HG03175 (cell line): ENCODE results near the gene CTNNBIP1.

ENCODE experiments used
- ATAC-seq: cut with Tn5 transposase; IDR thresholded peaks from one replicate; pipeline ENCODE4 v1.9.1; 2021; ENCODE audit warnings: mild to moderate bottlenecking, moderate library complexity; ENCODE audit not compliant: unreplicated experiment

The CTNNBIP1 gene

DNA sequence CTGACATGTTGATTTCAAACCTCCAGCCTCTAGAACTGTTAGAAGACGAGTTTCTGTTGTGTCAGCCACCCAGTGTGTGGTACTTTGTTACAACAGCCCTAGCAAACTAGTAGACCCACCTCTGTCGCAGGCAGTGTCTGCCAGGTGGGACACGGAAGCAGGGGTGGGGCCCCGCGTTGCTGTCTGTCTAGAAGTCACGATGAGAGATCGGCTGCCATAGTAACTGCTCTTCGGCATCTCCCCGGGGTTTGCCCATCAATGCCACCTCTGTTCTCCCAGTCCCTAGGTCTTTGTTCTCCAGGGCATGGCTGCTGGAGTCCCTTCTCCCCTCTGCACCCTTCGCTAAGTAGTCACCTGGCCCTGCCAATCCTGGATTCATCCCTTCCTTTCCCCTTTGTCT lies 71.1 kb downstream of the CTNNBIP1 start:
- no peak for ATAC-seq

GRCh38 chr1:9836632-9836960 lies 73.5 kb downstream of the CTNNBIP1 start:
- no peak for ATAC-seq

- ATAC-seq = no peak
Observed at GRCh38 chr1:9835758-9836631, 74.1 kb downstream of the CTNNBIP1 start.

DNA sequence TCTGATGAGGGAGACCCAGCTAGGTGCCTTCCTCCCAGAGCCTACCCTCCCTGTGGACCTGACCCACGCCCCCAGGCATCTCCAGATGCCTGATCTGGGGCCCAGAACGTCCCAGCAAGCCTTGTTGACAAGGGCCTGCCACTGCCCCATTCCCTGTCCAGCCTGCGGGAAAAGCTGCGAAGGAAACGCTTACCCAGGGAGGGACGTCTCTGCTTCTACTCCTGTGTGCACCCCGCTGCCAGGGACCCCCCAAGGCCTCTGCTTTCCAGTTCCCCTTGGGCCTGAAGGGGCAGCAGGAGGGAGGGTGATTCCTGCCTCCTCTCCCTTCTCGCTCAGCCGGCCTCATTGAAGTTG lies 74.7 kb downstream of the CTNNBIP1 start:
- ATAC-seq = no peak

DNA sequence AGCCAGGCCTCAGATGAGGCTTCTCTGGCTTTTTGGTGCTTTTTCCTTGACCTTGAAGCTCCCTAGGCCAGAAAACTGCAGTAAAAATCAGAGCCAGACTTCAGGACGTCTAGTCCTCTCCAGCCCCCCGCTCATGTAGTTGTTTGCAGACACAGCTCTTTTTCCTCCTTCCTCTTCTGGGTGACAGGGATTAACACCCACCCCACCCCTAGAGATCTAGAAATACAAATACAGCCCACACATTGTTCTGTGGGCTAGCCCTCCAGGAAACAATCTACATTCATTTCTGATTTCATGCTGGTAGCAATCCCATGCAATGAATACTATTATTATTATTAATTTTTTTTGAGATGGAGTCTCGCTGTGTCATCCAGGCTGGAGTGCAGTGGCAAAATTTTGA lies 76.4 kb downstream of the CTNNBIP1 start:
- ATAC-seq = no peak

- ATAC-seq = no peak
Observed at GRCh38 chr1:9827558-9828185, 82.4 kb downstream of the CTNNBIP1 start.

DNA sequence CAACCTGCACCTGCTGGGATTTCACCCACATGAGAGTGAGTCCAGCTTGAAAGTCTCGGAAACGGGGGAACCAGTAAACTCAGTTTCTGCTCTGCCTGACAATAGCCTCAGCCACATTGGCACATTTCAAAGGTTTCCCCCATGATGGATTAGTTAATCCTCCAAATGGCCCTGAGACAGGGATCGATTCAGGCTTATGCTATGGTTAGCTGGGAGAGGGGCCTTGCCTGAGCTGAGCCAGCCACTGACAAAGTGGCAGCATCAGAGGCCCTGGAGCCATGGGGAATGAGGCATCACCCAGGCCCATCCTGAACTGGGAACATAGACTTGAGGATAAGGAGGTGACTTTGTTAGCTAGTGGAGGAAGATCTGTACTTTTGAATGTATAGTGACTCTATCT lies 83.5 kb downstream of the CTNNBIP1 start:
- no peak for ATAC-seq

- ATAC-seq = no peak
Observed at GRCh38 chr1:9826087-9826486, 84.0 kb downstream of the CTNNBIP1 start.

DNA sequence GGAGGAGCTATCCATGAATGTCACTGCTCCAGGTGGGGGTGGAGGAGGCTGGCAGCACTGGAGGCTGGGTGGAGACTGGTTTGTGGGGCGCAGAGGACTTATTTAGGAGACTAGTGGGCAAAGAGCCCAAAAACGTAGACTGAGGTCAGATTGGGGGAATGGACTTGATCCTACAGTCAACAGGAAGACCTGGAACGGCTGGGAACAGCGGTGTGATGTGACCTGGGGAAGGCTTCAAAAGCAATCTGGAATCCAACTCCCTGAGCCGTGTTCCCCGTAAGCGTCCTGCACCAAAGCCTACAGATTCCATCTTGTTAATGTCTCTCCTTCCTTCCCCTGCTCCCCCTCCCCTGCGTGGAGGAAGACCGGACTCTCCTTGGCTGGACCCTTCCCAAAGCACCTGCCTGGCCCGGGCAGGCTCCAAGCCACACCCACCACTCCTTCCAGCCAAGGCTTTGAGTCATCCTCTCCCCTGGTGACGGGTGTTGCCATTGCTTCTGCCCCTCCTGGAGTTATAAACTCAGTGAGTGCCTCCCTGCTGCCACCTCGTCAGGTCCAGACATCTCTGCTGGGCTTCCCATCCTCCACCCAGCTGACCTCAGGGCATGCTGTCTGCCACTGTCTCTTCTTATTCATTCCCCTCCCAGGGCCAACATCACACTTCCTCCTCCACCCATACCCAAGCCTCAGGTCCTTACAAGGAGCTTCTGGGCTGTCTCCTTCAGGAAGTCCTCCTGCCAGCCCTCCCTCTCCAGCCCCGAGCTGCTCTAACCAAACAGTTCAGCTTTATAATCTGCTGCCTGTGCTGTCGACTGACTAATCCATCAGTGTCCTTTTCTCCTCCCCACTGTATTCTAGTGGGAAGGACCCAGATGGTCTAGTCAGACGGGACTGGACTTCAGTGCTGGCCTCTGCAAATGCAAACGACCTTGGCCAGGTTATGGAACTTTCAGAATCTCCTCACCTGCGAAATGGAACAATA lies 84.7 kb downstream of the CTNNBIP1 start:
- no peak for ATAC-seq

DNA sequence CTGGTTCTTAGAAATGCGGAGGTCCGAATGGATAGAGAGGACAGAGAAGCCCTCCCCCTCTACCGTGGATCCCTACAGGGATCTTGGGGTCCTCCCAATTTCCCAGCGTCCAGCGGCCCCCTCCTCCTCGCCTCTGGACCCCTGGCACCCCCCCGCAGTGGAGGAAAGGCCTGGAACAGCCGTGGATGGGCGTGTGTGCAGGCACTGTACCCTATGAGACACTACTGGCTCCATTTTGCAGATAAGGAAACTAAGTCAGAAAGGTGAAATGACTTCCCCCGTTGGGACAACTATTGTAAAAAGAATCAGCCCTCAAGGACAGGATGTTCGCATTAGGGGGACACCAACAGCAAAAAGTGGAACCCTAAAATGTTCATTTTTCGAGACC lies 85.4 kb downstream of the CTNNBIP1 start:
- no peak for ATAC-seq

- peak; percentile 68 for ATAC-seq
Observed at GRCh38 chr1:9823943-9824701, 85.9 kb downstream of the CTNNBIP1 start, which contains the start of gene CLSTN1. Gene CLSTN1 (minus strand): TSS chr1:9823965. CDS start chr1:9823733, 232 bp downstream.

DNA sequence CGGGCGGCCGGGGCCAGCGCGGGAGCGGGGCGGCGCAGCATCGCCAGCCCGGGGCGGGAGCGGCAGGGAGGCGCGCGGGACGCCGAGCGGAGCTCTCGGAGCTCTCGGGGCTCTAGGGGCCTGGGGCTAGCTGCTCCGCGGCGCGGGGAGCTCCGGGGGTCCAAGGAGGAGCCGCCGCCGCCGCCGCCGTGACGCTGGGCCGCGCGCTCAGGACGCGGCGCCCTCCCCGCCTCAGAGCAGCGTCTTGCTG lies 86.5 kb downstream of the CTNNBIP1 start:
- peak; percentile 24 for ATAC-seq

DNA sequence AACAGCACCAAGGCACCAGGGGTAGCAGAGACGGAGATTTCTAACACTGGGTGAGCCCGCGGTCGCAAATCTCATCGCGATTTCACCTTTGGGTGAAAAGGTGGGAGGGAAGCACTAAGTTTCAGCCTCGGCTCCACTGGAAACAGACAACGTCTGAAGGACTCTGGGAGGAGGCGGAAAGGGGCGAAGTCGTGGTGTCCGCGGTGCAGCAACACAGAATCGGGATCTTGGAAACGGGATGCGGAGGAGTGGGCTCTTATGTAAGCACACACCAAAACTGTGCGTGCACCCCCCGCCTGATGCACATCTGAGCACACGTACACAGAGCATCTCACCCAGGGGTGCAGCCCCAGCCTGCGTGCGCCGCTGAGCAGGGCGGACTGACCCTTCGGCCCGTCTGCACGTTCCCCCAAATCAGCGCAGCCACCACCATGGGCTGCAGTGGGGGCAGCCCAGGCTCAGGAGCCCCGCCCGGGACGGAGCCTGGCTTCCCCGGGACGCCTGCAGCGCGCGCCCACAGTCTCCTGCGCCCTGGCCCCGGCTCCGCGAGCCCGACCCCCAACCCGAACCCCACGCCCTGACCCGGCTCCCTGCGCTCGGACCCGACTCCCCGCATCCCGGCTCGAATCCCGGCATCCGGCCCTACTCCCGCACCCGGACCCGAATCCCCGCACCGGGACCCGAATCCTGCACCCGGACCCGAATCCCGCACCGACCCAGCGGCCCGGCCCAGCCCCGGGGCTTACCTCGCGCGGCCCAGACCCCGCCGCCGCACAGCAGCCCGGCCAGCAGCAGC lies 87.0 kb downstream of the CTNNBIP1 start:
- ATAC-seq = no peak

DNA sequence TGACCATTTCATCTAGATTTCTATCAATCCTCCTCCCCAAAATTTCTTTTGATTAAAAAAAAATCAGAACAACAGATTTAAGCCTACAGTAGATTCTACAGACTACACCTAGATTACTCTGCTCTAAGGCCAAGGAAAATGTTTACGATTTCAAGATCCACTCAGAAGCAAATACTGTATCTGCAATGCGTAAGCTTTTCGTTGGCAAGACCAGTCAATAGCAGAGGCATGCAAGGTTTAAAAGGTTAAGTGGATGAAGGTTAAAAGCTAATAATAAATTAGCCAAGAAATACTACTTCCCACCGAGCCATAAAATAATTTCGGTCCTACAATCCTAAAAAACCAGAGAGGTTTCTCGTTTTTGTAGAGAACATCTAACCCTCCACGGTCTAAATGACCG lies 87.6 kb downstream of the CTNNBIP1 start:
- no peak for ATAC-seq

DNA sequence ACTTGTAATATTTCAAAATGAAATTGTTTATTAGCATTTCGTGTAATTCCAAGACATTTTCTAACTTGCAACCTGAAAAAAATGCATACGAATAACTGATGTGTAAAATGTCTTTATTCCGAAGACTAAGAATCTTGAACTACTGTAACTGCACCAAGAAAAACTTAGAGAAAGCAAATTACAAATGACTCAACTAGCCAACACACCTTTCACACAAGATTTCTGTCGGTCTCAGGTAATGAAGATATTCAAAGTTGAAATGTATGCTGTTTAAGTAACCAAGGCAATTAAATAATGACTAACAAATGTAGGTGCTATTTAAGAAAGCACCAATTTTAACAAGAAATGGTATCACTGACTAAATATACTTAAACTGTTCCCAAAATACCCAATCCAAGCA lies 88.4 kb downstream of the CTNNBIP1 start:
- no peak for ATAC-seq

- no peak for ATAC-seq
Observed at GRCh38 chr1:9820521-9820920, 89.5 kb downstream of the CTNNBIP1 start.

- ATAC-seq = no peak
Observed at GRCh38 chr1:9817734-9818133, 92.3 kb downstream of the CTNNBIP1 start.

- ATAC-seq = no peak
Observed at GRCh38 chr1:9816199-9816598, 93.9 kb downstream of the CTNNBIP1 start.

GRCh38 chr1:9815150-9815549 lies 94.9 kb downstream of the CTNNBIP1 start:
- no peak for ATAC-seq

- ATAC-seq = no peak
Observed at GRCh38 chr1:9814619-9815018, 95.5 kb downstream of the CTNNBIP1 start.
